GM19467 (cell line): ENCODE measurements around the gene SERF2.
"Not testable (repeated sequence)": the region's sequence is repeated elsewhere in the genome, so short reads cannot be mapped to it uniquely, and the experiment has no call there.

ENCODE experiments used
- ATAC-seq: cut with Tn5 transposase; IDR thresholded peaks from one replicate; pipeline ENCODE4 v1.9.1; 2021; ENCODE audit warnings: mild to moderate bottlenecking, moderate library complexity; ENCODE audit not compliant: unreplicated experiment

Gene SERF2

GRCh38 chr15:43829951-43830540 is 37.9 kb downstream of the SERF2 start:
- ATAC-seq, result not testable (repeated sequence)

GRCh38 chr15:43830691-43831275 is 38.7 kb downstream of the SERF2 start:
- not testable (repeated sequence) for ATAC-seq

DNA sequence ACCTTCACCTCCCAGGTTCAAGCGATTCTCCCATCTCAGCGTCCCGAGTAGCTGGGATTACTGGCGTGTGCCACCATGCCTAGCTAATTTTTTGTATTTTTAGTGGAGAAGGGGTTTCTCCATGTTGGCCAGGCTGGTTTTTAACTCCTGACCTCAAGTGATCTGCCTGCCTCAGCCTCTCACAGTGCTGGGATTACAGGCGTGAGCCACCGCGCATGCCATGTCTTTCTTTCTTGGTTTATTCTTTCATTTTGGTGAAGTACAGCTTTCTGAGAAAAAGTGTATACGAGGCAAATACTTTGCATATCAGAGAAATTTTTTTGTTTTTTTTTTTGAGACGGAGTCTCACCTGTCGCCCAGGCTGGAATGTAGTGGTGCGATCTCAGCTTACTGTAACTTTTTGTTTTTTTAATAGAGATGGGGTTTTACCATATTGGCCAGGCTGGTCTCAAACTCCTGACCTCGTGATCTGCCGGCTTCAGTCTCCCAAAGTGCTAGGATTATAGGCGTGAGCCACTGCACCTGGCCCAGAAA is 39.5 kb downstream of the SERF2 start:
- not testable (repeated sequence) for ATAC-seq

DNA sequence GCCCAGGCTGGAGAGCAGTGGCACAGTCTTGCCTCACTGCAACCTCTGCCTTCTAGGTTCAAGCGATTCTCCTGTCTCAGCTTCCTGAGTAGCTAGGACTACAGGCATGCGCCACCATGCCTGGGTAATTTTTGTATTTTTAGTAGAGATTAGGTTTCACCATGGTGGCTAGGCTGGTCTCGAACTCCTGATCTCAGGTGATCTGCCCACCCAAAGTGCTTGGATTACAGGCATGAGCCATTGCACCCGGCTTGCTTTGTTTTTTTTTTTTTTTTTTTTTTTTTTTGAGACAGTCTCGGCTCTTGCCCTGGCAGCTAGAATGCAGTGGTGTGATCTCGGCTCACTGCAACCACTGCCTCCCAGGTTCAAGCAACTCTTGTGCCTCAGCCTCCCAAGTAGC is 40.4 kb downstream of the SERF2 start:
- not testable (repeated sequence) for ATAC-seq

- ATAC-seq, result no peak
These were observed 53.3 kb downstream of the SERF2 start for GRCh38 chr15:43845421-43845820.
